Activated T-cell treated with anti-CD3 and anti-CD28 coated beads for 24 hours (primary cell): ENCODE data around the gene HCST.
"Not testable (repeated sequence)": the region's sequence is repeated elsewhere in the genome, so short reads cannot be mapped to it uniquely, and the experiment has no call there.

Source experiments
- DNase-seq: peaks from one replicate; pipeline ENCODE4 v3.0.0-alpha.2; 2020; ENCODE audit warnings: low read depth

HCST gene, protein sequence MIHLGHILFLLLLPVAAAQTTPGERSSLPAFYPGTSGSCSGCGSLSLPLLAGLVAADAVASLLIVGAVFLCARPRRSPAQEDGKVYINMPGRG

DNA sequence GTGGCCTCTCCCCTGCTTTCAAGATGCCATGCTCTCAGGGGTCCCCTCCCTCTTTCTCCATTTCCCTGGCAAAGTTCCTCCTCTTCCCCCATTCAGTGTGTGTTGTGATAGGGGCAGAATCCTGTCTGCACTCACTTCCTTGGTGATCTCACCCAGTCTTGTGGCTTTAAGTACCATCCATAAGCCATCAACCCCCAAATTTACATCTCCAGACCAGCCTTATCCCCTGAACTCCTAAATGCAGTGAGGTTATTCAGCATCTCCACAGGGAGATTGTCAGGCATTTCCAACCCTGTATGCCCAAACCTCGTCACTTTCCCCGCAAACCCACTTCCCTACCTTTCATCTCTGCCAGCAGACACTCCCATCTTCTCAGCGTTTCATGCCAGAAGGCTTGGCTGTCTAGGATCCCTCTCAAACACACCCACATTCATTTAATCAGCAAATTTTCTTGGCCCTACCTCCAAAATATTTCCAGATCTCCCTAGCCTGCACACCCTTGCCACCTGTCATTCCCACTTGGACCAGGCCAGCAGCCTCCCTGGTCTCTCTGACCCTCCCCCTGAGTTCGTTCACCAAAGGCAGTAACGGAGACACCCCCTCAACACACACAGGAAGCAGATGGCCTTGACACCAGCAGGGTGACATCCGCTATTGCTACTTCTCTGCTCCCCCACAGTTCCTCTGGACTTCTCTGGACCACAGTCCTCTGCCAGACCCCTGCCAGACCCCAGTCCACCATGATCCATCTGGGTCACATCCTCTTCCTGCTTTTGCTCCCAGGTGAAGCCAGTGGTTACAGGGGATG lies at the start of gene HCST:
TSS of gene HCST (plus strand) at position 676 of the 808 bp plus-strand sequence. CDS start at position 741, 65 bp downstream.
- DNase-seq: no peak

DNA sequence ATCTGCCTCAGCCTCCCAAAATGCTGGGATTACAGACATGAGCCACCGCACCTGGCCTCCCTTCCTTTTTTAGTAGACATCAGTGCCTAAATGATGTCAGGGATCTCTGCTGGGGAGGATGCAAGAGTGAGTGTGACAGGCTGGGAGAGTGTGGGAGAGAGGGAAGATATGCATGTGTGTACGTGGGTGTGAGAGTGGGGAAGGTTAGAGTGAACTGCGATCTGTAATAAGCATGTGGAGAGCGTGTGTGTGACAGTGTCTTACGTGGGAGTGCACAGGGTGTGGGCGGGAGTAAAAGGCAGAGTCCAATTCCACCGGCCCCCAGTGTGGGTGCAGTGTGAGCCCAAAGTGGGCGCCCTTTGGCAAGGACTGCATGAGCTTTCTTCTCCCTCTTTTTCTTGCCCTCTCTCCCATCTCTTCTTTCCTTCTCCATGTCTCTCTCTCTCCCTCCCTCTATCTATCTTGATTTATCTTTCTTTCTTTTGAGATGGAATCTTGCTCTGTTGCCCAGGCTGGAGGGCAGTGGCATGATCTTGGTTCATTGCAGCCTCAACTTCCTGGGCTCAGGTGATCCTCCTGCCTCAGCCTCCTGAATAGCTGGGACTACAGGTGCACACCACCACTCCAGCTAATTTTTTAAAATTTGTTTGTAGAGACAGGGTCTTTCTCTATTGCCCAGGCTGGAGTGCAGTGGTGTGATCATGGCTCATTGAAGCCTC lies 49.1 kb upstream of the HCST start:
- DNase-seq: no peak

DNA sequence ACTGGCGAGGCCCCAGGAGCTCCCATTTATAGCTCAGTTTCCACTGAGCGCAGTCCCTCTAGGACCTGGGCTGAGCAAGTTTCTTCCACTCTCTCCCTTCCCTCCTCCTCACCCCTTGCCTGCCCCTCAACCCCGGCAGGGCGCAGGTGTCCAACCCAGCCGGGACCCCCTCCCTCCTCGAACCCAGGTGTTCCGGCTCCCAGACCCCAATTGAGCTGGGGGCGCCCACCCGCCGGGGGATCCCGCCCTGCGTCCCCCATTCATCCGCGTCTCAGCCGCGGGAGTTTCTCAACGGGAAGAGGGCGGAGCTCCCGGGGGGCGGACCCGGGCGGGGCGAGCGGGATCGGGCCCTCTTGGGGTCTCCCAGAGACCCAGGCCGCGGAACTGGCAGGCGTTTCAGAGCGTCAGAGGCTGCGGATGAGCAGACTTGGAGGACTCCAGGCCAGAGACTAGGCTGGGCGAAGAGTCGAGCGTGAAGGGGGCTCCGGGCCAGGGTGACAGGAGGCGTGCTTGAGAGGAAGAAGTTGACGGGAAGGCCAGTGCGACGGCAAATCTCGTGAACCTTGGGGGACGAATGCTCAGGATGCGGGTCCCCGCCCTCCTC lies 45.7 kb upstream of the HCST start, which contains the start of gene KIRREL2:
TSS of gene KIRREL2 (plus strand) at position 366 of the 604 bp plus-strand sequence. CDS start at position 575, 209 bp downstream.
- DNase-seq: peak; percentile 22

DNA sequence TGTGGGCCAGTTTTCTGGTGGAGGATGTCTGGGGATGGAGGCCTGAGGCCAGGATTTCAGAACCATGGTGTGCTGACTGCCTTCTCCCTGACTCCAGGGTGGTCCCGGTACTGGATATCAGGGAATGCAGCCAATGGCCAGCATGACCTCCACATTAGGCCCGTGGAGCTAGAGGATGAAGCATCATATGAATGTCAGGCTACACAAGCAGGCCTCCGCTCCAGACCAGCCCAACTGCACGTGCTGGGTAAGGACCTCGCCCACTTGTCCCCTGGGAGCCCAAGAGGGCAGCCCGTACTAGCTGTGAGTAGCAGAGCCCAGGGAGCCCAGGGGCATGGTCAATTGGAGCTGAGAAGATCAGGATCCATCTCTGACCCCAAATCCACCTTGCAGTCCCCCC lies 44.0 kb upstream of the HCST start:
- DNase-seq: no peak

DNA sequence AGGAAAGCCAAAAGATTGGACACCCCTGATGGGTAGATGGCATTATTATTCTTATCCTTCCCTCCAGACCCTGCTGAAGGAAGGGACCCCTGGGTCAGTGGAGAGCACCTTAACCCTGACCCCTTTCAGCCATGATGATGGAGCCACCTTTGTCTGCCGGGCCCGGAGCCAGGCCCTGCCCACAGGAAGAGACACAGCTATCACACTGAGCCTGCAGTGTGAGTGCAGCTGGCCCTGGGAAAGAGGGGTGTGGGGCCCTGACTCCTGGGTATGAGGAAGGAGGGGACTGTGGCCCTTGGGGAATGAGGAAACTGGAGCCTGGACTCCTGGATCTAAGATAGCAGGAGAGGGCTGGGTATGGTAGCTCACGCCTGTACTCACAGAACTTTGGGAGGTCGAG lies 42.9 kb upstream of the HCST start:
- DNase-seq: no peak

DNA sequence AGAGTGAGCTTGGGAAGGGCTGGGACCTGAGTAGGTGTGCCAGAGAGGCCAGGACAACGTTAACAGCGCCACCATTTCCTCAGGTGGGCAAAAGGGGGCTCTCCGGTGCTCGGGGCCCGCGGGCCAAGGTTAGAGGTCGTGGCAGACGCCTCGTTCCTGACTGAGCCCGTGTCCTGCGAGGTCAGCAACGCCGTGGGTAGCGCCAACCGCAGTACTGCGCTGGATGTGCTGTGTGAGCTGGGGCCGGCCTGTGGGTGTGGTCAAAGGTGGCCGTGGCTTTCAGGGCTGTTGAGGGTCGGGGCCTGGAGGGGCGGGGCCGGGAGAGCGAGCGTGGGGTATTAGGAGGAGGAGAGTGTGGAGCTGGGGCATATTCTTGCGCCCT lies 41.9 kb upstream of the HCST start:
- no peak for DNase-seq

DNA sequence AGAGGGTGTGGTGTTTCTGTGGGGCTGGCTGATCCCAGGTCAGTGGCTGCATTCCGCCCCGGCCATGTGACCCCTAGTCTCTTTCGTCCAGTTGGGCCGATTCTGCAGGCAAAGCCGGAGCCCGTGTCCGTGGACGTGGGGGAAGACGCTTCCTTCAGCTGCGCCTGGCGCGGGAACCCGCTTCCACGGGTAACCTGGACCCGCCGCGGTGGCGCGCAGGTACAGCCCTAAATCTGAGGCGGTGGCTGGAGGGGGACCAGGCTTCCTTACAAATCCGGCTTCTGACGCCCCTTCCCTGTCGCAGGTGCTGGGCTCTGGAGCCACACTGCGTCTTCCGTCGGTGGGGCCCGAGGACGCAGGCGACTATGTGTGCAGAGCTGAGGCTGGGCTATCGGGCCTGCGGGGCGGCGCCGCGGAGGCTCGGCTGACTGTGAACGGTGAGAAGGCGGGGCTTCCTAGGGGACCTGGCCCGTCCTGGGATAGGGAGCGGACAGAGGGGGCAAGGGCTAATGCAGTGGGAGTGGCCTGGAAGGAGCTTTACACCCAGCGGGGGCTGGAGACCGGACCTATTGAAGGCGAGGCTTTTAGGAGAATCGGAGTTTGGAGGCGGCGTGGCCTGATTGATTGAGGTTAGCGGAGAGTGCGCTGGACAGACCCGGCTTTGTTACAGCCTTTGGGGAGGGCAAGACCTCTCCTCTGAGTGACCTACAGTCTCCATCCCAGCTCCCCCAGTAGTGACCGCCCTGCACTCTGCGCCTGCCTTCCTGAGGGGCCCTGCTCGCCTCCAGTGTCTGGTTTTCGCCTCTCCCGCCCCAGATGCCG lies 41.3 kb upstream of the HCST start:
- DNase-seq: no peak

DNA sequence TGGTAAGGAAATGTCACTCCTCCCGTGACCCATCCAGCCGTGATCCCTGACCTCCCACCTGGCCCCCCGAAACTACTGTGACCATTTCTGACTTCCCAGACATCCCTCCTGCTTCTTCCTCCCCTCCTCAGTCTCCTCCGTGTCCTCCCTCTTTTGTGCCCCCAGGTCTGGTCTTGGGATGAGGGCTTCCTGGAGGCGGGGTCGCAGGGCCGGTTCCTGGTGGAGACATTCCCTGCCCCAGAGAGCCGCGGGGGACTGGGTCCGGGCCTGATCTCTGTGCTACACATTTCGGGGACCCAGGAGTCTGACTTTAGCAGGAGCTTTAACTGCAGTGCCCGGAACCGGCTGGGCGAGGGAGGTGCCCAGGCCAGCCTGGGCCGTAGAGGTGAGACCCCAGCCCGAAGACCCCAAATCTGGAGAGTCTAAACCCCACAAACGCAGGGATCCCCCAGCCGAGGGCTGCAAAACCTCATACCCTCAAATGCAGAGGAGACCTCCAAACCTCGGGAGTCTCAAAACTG lies 40.6 kb upstream of the HCST start:
- DNase-seq: no peak

DNA sequence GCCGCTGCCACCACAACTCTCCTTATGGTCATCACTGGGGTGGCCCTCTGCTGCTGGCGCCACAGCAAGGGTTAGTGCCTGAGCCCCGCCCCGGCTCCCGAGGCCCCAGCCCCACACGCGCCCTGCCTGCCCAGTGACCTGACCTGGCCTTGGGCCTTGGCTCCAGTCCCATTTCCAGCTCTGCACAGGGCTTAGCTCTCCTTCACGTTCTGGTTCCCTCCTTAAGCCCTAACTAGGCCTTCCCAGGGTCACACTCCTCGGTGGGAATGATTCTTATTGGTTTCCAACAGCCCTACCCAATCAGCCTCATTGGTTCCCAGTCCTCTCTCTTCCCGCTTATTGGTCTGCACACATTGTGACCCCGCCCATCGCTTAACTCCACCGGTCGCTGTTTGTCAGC lies 39.8 kb upstream of the HCST start:
- DNase-seq: no peak

DNA sequence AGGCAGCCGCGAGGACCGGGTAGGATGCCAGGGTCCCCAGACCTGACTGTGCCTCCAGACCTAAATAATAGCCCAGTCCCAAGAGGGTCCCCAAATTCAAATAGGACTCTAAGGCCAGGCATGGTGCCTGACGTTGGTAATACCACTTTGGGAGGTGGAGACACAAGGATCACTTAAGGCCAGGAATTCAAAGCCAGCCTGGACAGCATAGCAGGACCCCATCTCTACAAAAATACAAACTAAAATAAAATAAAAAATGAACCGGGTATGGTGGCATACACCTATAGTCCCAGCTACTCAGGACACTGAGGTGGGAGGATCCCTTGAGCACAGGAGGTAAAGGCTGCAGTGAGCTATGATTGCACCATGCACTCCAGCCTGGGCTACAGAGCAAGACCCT lies 39.3 kb upstream of the HCST start:
- no peak for DNase-seq

DNA sequence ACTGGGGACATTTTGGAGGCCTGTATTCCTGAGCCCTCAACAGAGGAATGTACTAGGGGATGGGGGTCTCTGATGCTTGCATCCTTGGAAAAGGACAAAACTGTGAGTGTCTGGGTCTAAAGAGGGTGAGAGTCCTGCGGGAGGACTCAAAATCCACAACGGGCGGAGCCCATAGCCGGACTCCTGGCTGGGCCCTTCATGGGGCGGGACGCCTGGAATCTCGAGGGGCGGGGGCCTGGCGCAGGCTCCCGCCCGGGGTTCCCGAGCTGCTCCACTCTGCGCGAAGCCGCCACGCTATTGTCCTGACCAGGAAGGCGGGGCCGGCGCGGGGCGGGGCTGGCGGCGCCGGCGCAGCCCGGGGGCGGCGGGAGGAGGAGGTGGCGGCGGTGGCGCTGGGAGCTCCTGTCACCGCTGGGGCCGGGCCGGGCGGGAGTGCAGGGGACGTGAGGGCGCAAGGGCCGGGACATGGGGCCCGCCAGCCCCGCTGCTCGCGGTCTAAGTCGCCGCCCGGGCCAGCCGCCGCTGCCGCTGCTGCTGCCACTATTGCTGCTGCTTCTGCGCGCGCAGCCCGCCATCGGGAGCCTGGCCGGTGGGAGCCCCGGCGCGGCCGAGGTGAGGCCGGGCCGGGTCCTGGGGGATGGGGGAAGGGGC lies 34.0 kb upstream of the HCST start, which contains the start of gene APLP1:
TSS of gene APLP1 (plus strand) at position 403 of the 651 bp plus-strand sequence. CDS start at position 466, 63 bp downstream.
- peak; percentile 66 for DNase-seq

DNA sequence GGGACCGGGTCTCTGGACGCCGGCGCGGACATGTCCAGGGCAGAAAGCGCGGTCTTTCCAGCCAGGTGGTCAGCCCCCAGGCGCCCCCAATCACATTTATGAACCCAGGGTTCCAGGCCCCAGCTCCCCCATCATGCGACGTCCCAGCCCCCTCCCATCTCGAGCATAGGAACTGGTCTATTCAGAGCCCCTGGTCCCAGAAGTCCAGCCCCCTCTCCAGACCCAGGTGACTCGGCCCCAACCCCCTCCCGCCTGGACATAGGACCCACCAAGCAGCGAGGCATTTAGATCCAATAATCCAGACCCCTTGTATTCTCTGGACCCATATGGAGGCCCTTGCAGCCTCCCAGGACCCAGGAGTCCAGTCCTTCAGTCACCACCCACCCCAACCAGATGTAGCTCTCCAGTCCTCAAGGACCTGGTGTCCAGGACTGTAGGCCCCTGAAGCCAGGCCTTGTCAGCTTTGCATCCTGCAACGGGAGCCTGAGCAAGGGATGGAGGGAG lies 33.5 kb upstream of the HCST start:
- no peak for DNase-seq

DNA sequence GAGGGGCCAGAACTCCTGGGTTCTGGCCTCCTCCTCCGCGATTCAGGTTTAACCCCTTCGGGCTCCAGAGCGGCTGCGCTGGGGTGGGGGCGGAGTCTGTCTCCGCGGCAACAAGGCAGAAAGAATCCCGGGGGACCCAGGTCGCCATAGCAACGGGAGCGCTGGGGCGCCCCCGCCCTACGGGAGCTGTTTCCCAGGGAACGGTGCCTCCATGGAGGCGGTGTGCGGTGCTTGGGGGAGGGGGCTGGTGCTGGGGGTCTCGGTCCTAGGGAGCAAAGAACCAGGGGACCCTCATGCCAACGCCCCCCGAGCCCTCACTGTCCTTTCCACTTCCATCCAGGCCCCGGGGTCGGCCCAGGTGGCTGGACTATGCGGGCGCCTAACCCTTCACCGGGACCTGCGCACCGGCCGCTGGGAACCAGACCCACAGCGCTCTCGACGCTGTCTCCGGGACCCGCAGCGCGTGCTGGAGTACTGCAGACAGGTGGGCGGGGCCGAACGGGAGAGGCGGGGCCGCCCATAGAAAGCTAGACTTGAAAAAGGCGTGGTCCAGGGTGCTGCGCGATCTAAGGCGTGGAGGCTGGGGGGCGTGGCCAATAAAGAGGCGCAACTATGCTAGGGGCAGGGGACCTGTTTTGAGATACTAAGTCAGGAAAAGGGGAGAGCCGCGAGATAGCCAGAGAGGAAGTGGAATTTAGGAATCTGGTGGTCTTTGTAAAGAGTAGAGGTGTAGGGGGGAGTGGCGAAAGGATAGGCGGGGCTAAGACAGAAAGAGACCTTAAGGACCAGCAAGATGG lies 32.8 kb upstream of the HCST start:
- peak; percentile 72 for DNase-seq

DNA sequence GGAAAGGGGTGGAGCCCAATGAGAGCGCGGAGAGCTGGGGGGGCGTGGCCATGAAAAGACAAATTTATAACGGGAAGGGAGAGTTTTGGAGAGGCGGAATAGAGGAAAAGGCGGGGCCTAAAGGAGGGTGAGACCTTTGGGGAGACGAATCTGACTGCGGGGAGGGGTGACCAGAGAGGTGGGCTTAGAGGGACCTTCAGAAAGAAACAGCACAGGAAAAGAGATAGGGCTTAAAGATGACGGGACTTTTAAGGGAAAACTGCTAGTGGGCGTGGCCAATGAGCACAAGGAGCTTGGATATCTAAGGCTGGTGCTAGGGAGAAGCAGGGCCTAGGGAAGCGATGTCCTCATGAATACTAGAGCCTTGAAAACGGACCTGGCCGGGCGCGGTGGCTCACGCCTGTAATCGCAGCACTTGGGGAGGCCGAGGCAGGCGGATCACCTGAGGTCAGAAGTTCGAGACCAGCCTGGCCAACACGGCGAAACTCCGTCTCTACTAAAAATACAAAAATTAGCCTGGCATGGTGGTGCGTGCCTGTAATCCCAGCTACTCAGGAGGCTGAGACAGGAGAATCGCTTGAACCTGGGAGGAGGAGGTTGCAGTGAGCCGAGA lies 32.1 kb upstream of the HCST start:
- not testable (repeated sequence) for DNase-seq

DNA sequence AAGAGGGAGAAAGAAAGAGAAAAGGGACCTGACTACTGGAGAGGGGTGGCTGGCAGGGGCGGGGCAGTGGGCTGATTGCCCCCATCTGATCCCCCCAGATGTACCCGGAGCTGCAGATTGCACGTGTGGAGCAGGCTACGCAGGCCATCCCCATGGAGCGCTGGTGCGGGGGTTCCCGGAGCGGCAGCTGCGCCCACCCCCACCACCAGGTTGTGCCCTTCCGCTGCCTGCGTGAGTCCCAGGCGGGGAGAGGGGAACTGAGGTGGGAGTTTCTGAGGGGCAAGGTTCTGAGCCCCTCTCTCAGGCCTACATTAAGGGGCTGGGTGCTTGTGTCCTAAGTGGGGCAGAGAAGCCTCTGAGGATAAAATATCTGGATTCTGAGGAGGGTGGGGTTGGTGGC lies 31.5 kb upstream of the HCST start:
- no peak for DNase-seq

DNA sequence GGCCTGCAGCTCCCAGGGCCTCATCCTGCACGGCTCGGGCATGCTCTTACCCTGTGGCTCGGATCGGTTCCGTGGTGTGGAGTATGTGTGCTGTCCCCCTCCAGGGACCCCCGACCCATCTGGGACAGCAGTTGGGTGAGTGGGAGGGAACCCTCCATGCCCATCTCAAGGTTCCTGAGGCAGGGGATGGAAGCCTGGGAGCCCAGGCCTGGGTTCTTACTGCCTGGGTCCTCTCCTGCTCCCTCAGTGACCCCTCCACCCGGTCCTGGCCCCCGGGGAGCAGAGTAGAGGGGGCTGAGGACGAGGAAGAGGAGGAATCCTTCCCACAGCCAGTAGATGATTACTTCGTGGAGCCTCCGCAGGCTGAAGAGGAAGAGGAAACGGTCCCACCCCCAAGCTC lies 30.7 kb upstream of the HCST start:
- no peak for DNase-seq

DNA sequence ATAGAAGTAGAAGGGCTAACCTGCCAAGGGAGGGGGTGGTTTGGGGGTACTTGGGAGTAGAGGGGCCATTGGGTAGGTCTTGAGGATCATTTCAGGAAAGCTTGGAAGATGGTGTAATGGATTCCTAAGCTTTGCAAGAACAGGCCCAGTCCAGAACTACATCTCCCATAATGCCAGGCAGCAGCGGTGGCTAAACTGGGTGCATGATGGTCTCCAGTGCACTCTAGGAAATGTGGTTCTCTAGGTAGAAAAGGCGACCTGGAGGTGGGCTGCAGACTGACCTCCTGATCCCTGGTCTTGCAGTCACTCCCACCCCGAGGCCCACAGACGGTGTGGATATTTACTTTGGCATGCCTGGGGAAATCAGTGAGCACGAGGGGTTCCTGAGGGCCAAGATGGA lies 30.1 kb upstream of the HCST start:
- no peak for DNase-seq

DNA sequence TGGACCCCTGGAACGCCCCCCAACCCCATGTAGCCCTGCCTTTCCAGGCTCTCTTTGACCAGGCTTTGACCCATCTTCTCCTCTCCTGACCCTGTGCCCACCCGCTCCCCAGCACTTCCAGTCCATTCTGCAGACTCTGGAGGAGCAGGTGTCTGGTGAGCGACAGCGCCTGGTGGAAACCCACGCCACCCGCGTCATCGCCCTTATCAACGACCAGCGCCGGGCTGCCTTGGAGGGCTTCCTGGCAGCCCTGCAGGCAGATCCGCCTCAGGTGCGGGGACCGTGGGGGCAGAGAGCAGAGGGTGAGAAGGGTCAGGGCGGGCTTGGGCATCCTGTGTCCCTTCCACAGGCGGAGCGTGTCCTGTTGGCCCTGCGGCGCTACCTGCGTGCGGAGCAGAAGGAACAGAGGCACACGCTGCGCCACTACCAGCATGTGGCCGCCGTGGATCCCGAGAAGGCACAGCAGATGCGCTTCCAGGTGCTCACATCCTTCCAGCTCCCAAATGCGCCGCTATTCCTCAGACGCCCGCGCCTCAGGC lies 27.9 kb upstream of the HCST start:
- no peak for DNase-seq

DNA sequence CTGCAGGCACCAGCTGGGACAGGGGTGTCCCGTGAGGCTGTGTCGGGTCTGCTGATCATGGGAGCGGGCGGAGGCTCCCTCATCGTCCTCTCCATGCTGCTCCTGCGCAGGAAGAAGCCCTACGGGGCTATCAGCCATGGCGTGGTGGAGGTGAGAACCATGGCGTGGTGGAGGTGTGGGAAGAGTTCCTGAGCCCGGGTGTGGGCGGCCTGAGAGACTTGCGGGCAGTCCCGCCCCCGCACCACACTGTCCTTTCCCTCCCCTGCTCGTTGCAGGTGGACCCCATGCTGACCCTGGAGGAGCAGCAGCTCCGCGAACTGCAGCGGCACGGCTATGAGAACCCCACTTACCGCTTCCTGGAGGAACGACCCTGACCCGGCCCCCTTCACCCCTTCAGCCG lies 23.3 kb upstream of the HCST start:
- no peak for DNase-seq
